ENCODE data around the gene GATAD2B. TPM values are rescaled to one million over a fixed set of nuclear protein-coding genes. Genes with fewer than 3 reads are reported as not detected.

The GATAD2B gene
- total and polyA plus RNA-seq, 2 of the 4 experiments (the other 2 are of a cell fraction), result 3.8 to 6.2 TPM

DNA sequence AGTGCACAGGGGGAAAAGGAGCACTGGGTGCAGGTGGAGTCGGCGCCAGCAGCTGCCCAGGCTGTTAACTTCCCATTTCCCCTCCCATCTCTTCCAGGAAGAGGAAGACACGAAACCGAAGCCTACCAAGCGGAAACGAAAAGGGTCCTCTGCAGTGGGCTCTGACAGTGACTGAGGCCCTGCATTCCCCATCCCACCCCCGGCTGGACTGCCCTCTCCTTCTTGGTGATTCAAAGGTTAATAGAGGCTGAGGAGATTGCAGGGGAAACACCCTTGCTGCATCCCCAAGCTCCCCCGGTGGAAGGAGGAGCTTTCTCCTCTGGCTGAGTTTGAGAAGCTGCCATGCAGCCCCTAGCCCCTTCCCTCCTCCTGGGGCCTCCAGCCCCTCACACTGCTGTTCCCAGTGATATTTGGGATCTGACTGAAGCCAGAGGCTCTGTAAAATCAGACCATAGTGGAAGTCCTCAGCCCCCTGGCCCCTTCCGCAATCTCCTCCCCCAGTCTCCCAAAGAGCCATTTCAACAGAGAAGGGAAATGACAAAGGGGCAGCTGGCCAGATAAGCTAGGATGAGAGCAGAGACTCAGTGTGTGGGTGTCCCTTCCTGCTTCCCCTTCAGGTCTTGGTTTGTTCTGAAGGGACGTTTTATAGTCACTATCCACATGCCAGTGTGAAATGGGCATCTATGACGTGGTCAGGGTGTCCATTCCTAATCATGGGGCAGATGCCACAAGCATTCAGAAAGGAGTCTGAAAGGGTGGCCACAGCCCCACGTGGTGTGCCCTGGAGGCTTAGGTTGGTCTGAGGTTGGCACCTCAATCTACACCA, 149.5 kb downstream of the GATAD2B start:
- POLR2A ChIA-PET (ENCODE audit: unreplicated experiment), result no interaction called here

More for the DNA sequence above, 149.5 kb downstream of the GATAD2B start:
- no peak overlapping the region for H4K8ac ChIP-seq (ENCODE audit: low read depth in 2 of 2, low read length in 2 of 2)
- no peak overlapping the region for H4K91ac ChIP-seq (ENCODE audit: insufficient read depth, low read depth, low read length)
- H3K23ac ChIP-seq (ENCODE audit: low read depth, low read length), result no peak overlapping the region
- no peak overlapping the region for H3K4me2 ChIP-seq (ENCODE audit: low read depth, low read length)
- no peak overlapping the region for H3K18ac ChIP-seq (ENCODE audit: low read depth, low read length)
- intact Hi-C loops (cut with micrococcal nuclease) (no loop called here), in situ Hi-C loops (cut with MboI; ENCODE audit: low sequenced_read_pairs) (no loop called here), dilution Hi-C loops (cut with HindIII; ENCODE audit: low sequenced_read_pairs, unreplicated experiment) (no loop called here)
- H3K14ac ChIP-seq (replicated peaks; ENCODE audit: low read depth, low read length), result no peak overlapping the region
- H4K5ac ChIP-seq (ENCODE audit: low read depth, low read length), result no peak overlapping the region
- H3K27ac ChIP-seq (ENCODE audit: insufficient read depth, low read length), result no peak overlapping the region
- H4K20me1 ChIP-seq (ENCODE audit: insufficient read depth, low read length), result no peaks in the 10 kb centered on the region
- no peak overlapping the region for H3K4me3 ChIP-seq (ENCODE audit: insufficient read depth, low read depth, low read length)
- WGBS, 2 experiments (ENCODE audit: extremely low coverage in 2 of 2, insufficient read length in 1 of 2), result no CpG with 5 or more reads among the region's 12 CpGs
- peaks cover 0 to 8% of the 10 kb centered on the region in 2 experiments; a peak in 2 of 4 replicates for H3K79me1 ChIP-seq (ENCODE audit: low read depth in 1 of 2, low read length in 2 of 2)
- H3K4ac ChIP-seq (ENCODE audit: low read depth, low read length), result no peak overlapping the region
- H2BK120ac ChIP-seq (ENCODE audit: low read depth, low read length), result no peak overlapping the region
- H2BK20ac ChIP-seq (ENCODE audit: low read depth, low read length), result no peak overlapping the region
- H3K36me3 ChIP-seq (ENCODE audit: control insufficient read depth, insufficient read depth, low read length), result peaks cover 50% of the 10 kb centered on the region
- no peak overlapping the region for H3K9ac ChIP-seq (ENCODE audit: low read depth, low read length)
- CTCF ChIA-PET, result interaction anchor here (0.5 kb wide), 1 partner anchor 1535 kb away, joined by 3 read pairs; no protein-coding TSS in a partner anchor
- H3K9me1 ChIP-seq (ENCODE audit: insufficient read depth, low read length), result no peaks in the 10 kb centered on the region; the same call in 1 of the 2 replicates
- H3K27me3 ChIP-seq (ENCODE audit: control insufficient read depth, insufficient read depth, low read length), result no peaks in the 10 kb centered on the region
- DNase-seq (no peak), ATAC-seq (ENCODE audit: low read depth) (no peak)
- no peak overlapping the region for H3K56ac ChIP-seq (ENCODE audit: extremely low read depth, insufficient read depth, low read length)
- TSS peak; percentile 97 for BruUV-seq (replicated peaks)
- H3K4me1 ChIP-seq (ENCODE audit: control insufficient read depth, insufficient read depth, low read length), result peaks cover 4% of the 10 kb centered on the region; the same call in 1 of the 2 replicates
- H3K9me3 ChIP-seq (ENCODE audit: control insufficient read depth, insufficient read depth, low read length), result no peaks in the 10 kb centered on the region
- no peak overlapping the region for H2AK5ac ChIP-seq (ENCODE audit: low read depth, low read length)
- H2AFZ ChIP-seq (replicated peaks; ENCODE audit: low read length, poor library complexity), result no peak overlapping the region
- TF ChIP-seq FOS (IDR thresholded peaks at IDR 0.05; ENCODE audit: low read depth, low read length), result no peak
- no peak for TF ChIP-seq MAFK (IDR thresholded peaks at IDR 0.05; ENCODE audit: low read depth, low read length)
- no peak for TF ChIP-seq MXI1 (IDR thresholded peaks at IDR 0.05; ENCODE audit: borderline replicate concordance, low read depth, low read length)
- TF ChIP-seq RCOR1 (IDR thresholded peaks at IDR 0.05; ENCODE audit: insufficient replicate concordance, low read length), result no peak
- no peak overlapping the region for H2BK15ac ChIP-seq (ENCODE audit: low read depth, low read length)
- peak overlapping the region; percentile 46 for H2AK9ac ChIP-seq (replicated peaks; ENCODE audit: low read depth, low read length, poor library complexity)
- no peak overlapping the region for H2BK5ac ChIP-seq (ENCODE audit: low read depth, low read length, poor library complexity, severe bottlenecking)
